Right lobe of liver (tissue), 4 donors: ENCODE measurements around the gene TEX26.

Experiments
- POLR2A ChIP-seq: fragments of 450-650 bp; IDR thresholded peaks from one replicate; pipeline ENCODE4 v1.6.1; 2017; ENCODE audit warnings: antibody characterized with exemption, mild to moderate bottlenecking
- TF ChIP-seq, protein P1 (sequence below), 4 donors: fragments of 200-600 bp in 3 of 4; fragments of 450-650 bp in 1 of 4; IDR thresholded peaks; one replicate each; pipeline versions ENCODE4 v1.5.1 to v1.8.0; 2016 to 2022; ENCODE audit warnings: antibody characterized with exemption in 4 of 4, mild to moderate bottlenecking in 2 of 4
- donor health status: DM: no; HTN: no; CAD: no.
- donor health status: DM: no; HTN: no; CAD: no.
- donor health status: DM: no; HTN: yes; CAD: no.

GRCh38 chr13:31009166-31009565 lies 76.7 kb downstream of the TEX26 start:
- TF ChIP-seq POLR2A: no peak
- TF ChIP-seq, protein P1, sequence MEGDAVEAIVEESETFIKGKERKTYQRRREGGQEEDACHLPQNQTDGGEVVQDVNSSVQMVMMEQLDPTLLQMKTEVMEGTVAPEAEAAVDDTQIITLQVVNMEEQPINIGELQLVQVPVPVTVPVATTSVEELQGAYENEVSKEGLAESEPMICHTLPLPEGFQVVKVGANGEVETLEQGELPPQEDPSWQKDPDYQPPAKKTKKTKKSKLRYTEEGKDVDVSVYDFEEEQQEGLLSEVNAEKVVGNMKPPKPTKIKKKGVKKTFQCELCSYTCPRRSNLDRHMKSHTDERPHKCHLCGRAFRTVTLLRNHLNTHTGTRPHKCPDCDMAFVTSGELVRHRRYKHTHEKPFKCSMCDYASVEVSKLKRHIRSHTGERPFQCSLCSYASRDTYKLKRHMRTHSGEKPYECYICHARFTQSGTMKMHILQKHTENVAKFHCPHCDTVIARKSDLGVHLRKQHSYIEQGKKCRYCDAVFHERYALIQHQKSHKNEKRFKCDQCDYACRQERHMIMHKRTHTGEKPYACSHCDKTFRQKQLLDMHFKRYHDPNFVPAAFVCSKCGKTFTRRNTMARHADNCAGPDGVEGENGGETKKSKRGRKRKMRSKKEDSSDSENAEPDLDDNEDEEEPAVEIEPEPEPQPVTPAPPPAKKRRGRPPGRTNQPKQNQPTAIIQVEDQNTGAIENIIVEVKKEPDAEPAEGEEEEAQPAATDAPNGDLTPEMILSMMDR (IDR thresholded peaks at IDR 0.05): no peak
